Placental epithelial cell (primary cell): ENCODE measurements around the gene CHMP2A. TPM values are rescaled to one million over a fixed set of nuclear protein-coding genes. Genes with fewer than 3 reads are reported as not detected.

Experiments used
- small RNA-seq: library from RNA; depleted of rRNA; stranded (forward); fragments of <200 nt; gene quantifications from one replicate; pipeline ENCODE3, GENCODE V24; 2012
- total RNA-seq: library from RNA; depleted of rRNA; stranded (reverse); fragments of >200 nt; gene quantifications from 2 replicates; pipeline ENCODE4 v1.2.3, GENCODE V29; 2012

Gene CHMP2A
- total RNA-seq: 65.1 and 108 TPM in 2 replicates

GRCh38 chr19:58554494-58555368, at the start of gene CHMP2A:
CHMP2A (minus strand) TSS chr19:58555105; CDS start chr19:58554212, 893 bp downstream.

GRCh38 chr19:58572818-58573657, 18.1 kb upstream of the CHMP2A start, which contains the start of gene MZF1:
MZF1 (minus strand) TSS chr19:58573335; CDS start chr19:58571389, 1,946 bp downstream.

GRCh38 chr19:58558066-58558622, 3.2 kb upstream of the CHMP2A start, which contains the start of gene UBE2M:
UBE2M (minus strand) TSS chr19:58558611; CDS start chr19:58558381, 230 bp downstream.

GRCh38 chr19:58543826-58544590, 10.9 kb downstream of the CHMP2A start, which contains the start of gene TRIM28:
TRIM28 (plus strand) TSS chr19:58544064; CDS start chr19:58544758, 694 bp downstream.

GRCh38 chr19:58519355-58520256, 35.3 kb downstream of the CHMP2A start, which contains the start of gene ZBTB45:
ZBTB45 (minus strand) TSS chr19:58519810; CDS start chr19:58517673, 2,137 bp downstream.

GRCh38 chr19:58511353-58512208, 43.3 kb downstream of the CHMP2A start, which contains the start of gene SLC27A5:
SLC27A5 (minus strand) TSS chr19:58511992; CDS start chr19:58511955, 37 bp downstream.

Small RNAs within 50 kb of the gene (small RNA-seq; reads per million reads assigned to genes)
- gene MIR6807 (0.60 reads per million, percentile 36 among the genes with 10 or more reads in this experiment), gene RN7SL525P (not detected)

Other genes with a start within 250 kb of the CHMP2A start
- 33.4 and 35.5 TPM in 2 replicates for gene ERVK3-1, start 249.7 kb downstream of the CHMP2A start, total RNA-seq
- 5.5 and 6.6 TPM in 2 replicates for gene ZSCAN22, start 228.1 kb downstream of the CHMP2A start, total RNA-seq
- gene A1BG, start 201.6 kb downstream of the CHMP2A start, total RNA-seq: 0.79 TPM in 1 of 2 replicates, not detected in the other
- gene ZNF497, start 192.4 kb downstream of the CHMP2A start, total RNA-seq: 3.3 and 3.9 TPM in 2 replicates
- 4.4 and 6.3 TPM in 2 replicates for gene ZNF837, start 174.1 kb downstream of the CHMP2A start, total RNA-seq
- 1,650 and 1,691 TPM in 2 replicates for gene RPS5, start 167.8 kb downstream of the CHMP2A start, total RNA-seq
- gene RNF225, start 159.4 kb downstream of the CHMP2A start, total RNA-seq: 2.8 and 5.5 TPM in 2 replicates
- 13.2 and 17.3 TPM in 2 replicates for gene ZNF584, start 146.5 kb downstream of the CHMP2A start, total RNA-seq
- gene ZNF132, start 115.0 kb downstream of the CHMP2A start, total RNA-seq: 12.6 and 14.6 TPM in 2 replicates
- 13.3 and 14.6 TPM in 2 replicates for gene ZNF324B, start 103.5 kb downstream of the CHMP2A start, total RNA-seq
- 25.1 and 41.3 TPM in 2 replicates for gene ZNF324, start 88.0 kb downstream of the CHMP2A start, total RNA-seq
- 15.3 and 22.0 TPM in 2 replicates for gene ZNF446, start 78.8 kb downstream of the CHMP2A start, total RNA-seq
- 4.4 and 6.3 TPM in 2 replicates for gene SLC27A5, start 43.1 kb downstream of the CHMP2A start, total RNA-seq
- gene ZBTB45, start 35.3 kb downstream of the CHMP2A start, total RNA-seq: 12.3 and 12.6 TPM in 2 replicates
- gene TRIM28, start 11.0 kb downstream of the CHMP2A start, total RNA-seq: 414 and 576 TPM in 2 replicates
- 40.4 and 67.5 TPM in 2 replicates for gene UBE2M, start 3.5 kb upstream of the CHMP2A start, total RNA-seq
- 31.6 and 42.0 TPM in 2 replicates for gene MZF1, start 18.2 kb upstream of the CHMP2A start, total RNA-seq